Stimulated activated CD4-positive, alpha-beta T cell treated with anti-CD3 and anti-CD28 coated beads, Interleukin-2, amount 100 ng/mL, for 24 hours (primary cell): Measurements from ENCODE around the gene DIAPH2.

Experiments
- DNase-seq, 2 donors: peaks; one replicate each; pipeline ENCODE4 v3.0.0-alpha.2; 2020

Gene DIAPH2

GRCh38 chrX:96982161-96982560, 297.5 kb downstream of the DIAPH2 start:
- DNase-seq = no peak

DNA sequence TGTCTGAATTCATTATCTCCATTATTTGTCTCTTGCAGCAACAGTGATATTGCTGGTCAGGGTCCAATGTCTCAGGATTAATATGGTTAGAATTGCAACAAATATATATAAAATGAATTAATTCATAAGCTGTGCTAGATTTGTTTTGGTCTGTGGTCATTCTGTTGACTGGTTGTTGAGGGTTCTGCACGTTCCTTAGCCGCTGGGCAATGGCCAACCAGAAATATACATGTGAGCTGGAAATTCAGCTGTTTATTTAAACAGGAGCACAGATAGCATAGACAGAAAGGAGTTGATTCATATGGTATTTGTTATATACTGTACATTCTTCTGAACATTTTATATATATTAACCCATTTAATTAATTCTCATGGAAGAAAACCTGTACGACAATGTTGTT, 299.9 kb downstream of the DIAPH2 start:
- no peak for DNase-seq

DNA sequence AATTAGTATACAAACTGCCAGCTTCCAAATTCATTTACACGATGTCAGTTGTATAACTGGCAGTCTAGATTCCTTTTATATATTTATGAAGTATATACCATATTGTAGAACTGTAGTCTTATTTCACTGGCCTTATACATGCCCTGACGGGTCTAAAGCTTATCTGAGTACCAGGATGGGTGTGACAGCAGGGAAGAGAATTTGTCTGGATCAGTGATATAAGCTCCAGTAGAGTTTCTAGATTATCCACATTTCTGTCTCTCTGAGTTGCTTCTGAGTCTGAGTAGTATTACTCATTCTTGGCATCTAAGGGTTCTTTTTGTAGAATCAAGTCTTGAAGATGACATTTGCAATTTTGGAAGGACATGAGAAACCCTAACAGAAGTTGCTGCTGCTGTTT, 300.4 kb downstream of the DIAPH2 start:
- no peak for DNase-seq

GRCh38 chrX:96987228-96987627, 302.6 kb downstream of the DIAPH2 start:
- DNase-seq = no peak

GRCh38 chrX:96989830-96990571, 305.4 kb downstream of the DIAPH2 start:
- DNase-seq = no peak

DNA sequence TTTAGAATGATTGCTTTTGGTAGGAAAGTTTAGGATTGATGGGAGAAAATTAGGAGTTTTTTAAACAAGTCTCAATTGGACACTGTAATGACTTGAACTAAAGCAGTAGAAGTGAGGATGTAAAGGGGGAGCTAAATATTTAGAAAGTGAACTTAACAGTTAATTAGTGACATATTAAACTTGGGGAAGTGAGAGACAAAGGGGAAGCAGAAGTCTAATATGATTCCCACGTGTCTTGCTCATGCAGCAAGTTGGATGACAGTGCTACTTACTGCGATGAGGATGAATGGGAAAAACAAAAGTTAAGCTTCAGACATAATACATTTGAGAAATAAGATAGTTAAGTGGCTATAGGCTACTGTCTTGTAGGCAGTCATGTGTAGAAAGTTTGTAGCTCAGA, 309.5 kb downstream of the DIAPH2 start:
- DNase-seq = no peak

GRCh38 chrX:96997196-96997595, 312.6 kb downstream of the DIAPH2 start:
- no peak for DNase-seq

DNA sequence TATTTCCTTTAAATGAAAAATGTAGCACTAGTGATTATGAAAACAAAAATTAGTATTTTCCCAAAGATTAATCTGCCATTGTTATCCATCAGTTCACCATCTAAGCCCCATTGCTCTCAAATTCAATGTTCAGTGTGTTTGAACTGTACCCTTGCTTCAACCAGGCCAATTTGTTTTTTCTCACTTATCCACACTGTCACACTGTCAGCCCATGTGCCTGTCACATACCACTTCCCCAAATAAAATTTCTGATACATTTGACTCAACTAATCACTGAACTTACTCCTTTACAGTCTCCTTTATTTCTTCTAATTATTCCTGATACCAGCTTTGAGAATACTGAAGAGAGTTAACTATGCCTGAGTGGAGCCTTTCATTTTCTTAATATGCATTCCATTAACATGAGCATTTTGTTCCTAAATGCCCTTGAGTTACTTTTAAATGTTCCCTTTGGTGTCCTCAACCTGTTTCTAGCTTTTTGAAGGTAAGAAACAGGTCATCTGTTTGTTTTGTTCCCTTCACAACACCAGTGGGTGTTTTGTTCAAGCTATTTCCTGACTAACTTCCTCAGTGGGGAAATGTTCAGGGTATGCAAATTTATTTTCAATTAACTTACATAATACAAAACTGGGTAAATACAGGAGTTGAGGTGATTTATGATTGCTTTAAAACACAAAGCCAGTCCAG, 316.2 kb downstream of the DIAPH2 start:
- no peak for DNase-seq

DNA sequence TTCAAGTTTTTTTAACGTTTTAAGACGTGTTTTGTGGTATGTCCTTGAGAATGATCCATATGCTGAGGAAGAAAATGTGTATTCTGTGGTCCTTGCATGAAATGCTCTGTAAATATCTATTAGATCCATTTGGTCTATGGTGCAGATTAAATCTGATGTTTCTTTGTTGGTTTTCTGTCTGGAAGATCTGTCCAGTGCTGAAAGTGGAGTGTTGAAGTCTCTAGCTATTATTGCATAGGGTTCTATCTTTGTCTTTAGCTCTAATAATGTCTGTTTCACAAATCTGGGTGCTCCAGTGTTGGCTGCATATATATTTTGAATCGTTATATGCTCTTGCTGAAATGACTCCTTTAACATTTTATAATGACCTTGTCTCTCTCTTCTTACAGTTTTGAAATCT, 321.5 kb downstream of the DIAPH2 start:
- no peak for DNase-seq

- no peak for DNase-seq
Measured at GRCh38 chrX:97009391-97009790, 324.7 kb downstream of the DIAPH2 start.

GRCh38 chrX:97011540-97011939, 326.9 kb downstream of the DIAPH2 start:
- DNase-seq = no peak

DNA sequence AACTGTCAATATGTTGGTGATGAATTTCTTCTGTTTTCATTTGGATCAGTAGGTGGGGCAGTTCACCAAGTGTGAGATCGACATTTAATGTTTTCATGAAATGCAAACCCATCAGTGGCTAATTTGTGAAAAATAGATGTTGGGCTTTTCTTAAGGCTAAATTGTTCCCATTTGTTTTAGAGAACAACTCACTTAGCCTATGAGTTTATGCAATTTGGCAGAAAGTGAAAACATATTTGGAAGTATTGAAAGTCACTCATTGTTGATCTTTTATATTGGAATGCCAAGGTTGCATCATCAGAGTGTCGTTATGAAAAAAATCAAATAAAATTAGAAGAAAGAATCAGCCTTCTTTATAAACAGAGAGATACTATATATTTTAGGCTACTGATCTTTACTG, 331.5 kb downstream of the DIAPH2 start:
- DNase-seq = no peak

GRCh38 chrX:97021680-97022079, 337.0 kb downstream of the DIAPH2 start:
- no peak for DNase-seq

DNA sequence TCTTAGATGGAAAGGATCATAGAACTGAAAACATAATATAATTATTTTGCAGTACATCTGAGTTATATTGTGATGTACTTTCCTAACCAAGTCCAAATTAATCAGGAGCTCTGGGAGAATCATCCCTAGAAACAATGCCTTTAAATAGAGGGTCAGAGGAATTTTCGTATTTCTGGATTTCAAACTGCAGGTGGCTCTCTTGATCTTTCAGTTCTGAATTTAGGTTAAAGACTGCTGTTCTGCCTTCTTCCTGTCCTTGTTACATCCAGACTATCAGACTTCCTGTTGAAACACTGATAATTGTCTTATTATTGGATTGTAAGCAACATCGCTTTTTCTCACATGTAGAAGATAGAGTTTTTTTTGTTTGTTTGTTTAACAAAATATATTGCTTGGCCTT, 341.8 kb downstream of the DIAPH2 start:
- DNase-seq = no peak

- DNase-seq = no peak
Measured at GRCh38 chrX:97027384-97027922, 342.8 kb downstream of the DIAPH2 start.

GRCh38 chrX:97030463-97030862, 345.8 kb downstream of the DIAPH2 start:
- DNase-seq = no peak

DNA sequence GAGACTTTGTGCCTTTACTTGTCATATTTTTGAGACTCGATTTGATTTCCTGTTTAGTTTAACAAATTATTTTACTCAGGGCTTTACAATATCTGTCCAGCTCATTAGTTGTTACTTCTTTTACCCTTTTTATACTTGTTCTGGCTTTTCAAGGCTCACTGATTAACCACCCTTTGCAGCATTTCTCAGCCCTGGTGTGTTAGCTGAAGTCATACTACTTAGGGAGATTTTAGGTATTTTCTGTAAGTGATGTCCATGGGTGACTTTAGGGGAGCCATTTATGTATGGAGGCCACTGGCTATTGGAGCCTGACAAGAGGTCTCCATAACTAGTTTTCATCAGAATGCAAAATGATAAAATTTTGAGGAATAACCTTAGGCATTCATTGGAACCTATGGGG, 346.3 kb downstream of the DIAPH2 start:
- no peak for DNase-seq

GRCh38 chrX:97039363-97040029, 354.9 kb downstream of the DIAPH2 start:
- DNase-seq = peak in 1 of 2 donors; percentile 3

DNA sequence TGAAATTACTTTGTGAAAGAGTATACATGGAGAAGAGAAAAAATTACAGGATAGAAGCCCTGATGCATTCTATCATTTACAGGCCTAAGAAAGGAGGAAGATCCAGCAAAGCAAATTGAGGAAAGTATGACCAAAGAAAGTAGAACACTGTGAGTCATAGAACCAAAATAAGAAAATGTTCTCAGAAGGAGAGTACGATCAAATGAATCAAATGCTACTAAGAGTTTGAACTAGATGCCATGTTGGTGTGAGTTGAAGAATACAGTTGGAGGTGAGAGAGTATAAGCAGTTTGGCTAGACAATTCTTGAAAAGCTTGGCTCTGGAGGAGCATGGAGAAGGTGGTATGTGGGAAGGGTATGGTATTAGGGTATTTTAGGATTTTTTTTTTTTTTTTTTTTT, 360.8 kb downstream of the DIAPH2 start:
- no peak for DNase-seq

GRCh38 chrX:97046867-97047266, 362.2 kb downstream of the DIAPH2 start:
- DNase-seq = no peak

GRCh38 chrX:97050392-97050791, 365.8 kb downstream of the DIAPH2 start:
- DNase-seq = no peak

DNA sequence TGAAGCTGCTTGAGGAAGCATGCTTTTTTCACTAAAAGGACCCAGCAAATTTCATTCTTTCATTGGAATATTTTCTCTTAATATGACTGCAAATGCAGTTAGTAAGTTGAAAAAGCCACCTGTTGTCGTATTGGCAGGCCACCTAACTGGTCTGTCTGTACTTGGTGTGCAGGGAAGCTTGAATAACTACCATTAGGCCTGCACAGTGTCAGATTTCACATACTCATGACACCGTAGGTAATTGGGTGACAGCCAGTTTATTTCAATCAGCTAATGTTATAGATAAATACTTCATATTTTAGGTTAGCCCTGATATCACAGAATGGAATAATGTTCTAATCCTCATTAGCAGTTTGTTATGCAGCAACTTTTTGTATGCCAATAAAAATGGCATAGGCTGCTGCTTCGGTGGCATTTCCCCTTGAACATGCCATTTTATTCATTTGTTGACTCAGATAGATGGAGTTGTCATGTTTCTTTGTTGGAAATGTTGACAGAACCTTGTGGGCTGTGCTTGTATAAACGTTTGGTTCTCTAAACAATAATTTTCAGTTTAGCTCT, 372.8 kb downstream of the DIAPH2 start:
- DNase-seq = no peak

GRCh38 chrX:97060020-97060419, 375.4 kb downstream of the DIAPH2 start:
- no peak for DNase-seq

GRCh38 chrX:97065066-97065465, 380.4 kb downstream of the DIAPH2 start:
- no peak for DNase-seq
